Measurements from ENCODE around the gene SEC22B. TPM values are rescaled to one million over a fixed set of nuclear protein-coding genes. Genes with fewer than 3 reads are reported as not detected.
"Not testable (repeated sequence)": the region's sequence is repeated elsewhere in the genome, so short reads cannot be mapped to it uniquely, and the experiment has no call there.

The SEC22B gene
- total RNA-seq, 1 experiment from 2014 or later, result 11.5 TPM

GRCh38 chr1:120178799-120179756 lies 2.8 kb upstream of the SEC22B start (continued):
- TF ChIP-seq FOXK1 (CRISPR knock-in tag; IDR thresholded peaks at IDR 0.05), result no peak
- TF ChIP-seq TEAD1 (CRISPR knock-in tag; IDR thresholded peaks at IDR 0.05), result no peak

GRCh38 chr1:120178058-120178457 lies 1.7 kb upstream of the SEC22B start:
- CTCF ChIA-PET; ATAC-seq; H3K4me3 Mint-ChIP-seq; POLR2A ChIA-PET; DNase-seq (ENCODE audit: low spot score); H3K36me3 Mint-ChIP-seq; H3K27me3 Mint-ChIP-seq (ENCODE audit: low read depth); H3K9me3 Mint-ChIP-seq; H3K27ac Mint-ChIP-seq: not testable (repeated sequence)
- H3K4me1 Mint-ChIP-seq, result peaks cover 18% of the 10 kb centered on the region

GRCh38 chr1:120175688-120176087 lies 632 bp downstream of the SEC22B start:
- ATAC-seq; H3K9me3 Mint-ChIP-seq; H3K36me3 Mint-ChIP-seq; DNase-seq (ENCODE audit: low spot score); H3K27me3 Mint-ChIP-seq (ENCODE audit: low read depth); CTCF ChIA-PET: not testable (repeated sequence)
- peaks cover 18% of the 10 kb centered on the region for H3K4me1 Mint-ChIP-seq
- H3K4me3 Mint-ChIP-seq, result peak overlapping the region; percentile 96
- peak overlapping the region; percentile 98 for H3K27ac Mint-ChIP-seq
- POLR2A ChIA-PET, result interaction anchor here (0.6 kb wide), 1 partner anchor 236 kb away, joined by 4 read pairs; no protein-coding TSS in a partner anchor

- H3K4me1 Mint-ChIP-seq; H3K36me3 Mint-ChIP-seq; POLR2A ChIA-PET; H3K27ac Mint-ChIP-seq; H3K9me3 Mint-ChIP-seq; CTCF ChIA-PET; H3K4me3 Mint-ChIP-seq; DNase-seq (ENCODE audit: low spot score); ATAC-seq; H3K27me3 Mint-ChIP-seq (ENCODE audit: low read depth): not testable (repeated sequence)
These were observed 11.6 kb downstream of the SEC22B start for GRCh38 chr1:120164761-120165160.

GRCh38 chr1:120162015-120162414 lies 14.3 kb downstream of the SEC22B start:
- DNase-seq (ENCODE audit: low spot score); H3K9me3 Mint-ChIP-seq; POLR2A ChIA-PET; H3K27ac Mint-ChIP-seq; H3K4me1 Mint-ChIP-seq; H3K27me3 Mint-ChIP-seq (ENCODE audit: low read depth); ATAC-seq; H3K4me3 Mint-ChIP-seq; H3K36me3 Mint-ChIP-seq; CTCF ChIA-PET: not testable (repeated sequence)

- H3K27me3 Mint-ChIP-seq (ENCODE audit: low read depth); DNase-seq (ENCODE audit: low spot score); ATAC-seq; POLR2A ChIA-PET; H3K36me3 Mint-ChIP-seq; H3K4me1 Mint-ChIP-seq; H3K27ac Mint-ChIP-seq; CTCF ChIA-PET; H3K4me3 Mint-ChIP-seq; H3K9me3 Mint-ChIP-seq: not testable (repeated sequence)
These were observed 17.8 kb downstream of the SEC22B start for GRCh38 chr1:120158495-120158894.

- POLR2A ChIA-PET; H3K27ac Mint-ChIP-seq; DNase-seq (ENCODE audit: low spot score); H3K9me3 Mint-ChIP-seq; ATAC-seq; H3K4me1 Mint-ChIP-seq; H3K27me3 Mint-ChIP-seq (ENCODE audit: low read depth); CTCF ChIA-PET; H3K36me3 Mint-ChIP-seq; H3K4me3 Mint-ChIP-seq: not testable (repeated sequence)
These were observed 18.2 kb downstream of the SEC22B start for GRCh38 chr1:120158086-120158485.

GRCh38 chr1:120150138-120150822 lies 26.0 kb downstream of the SEC22B start:
- H3K4me1 Mint-ChIP-seq; DNase-seq (ENCODE audit: low spot score); ATAC-seq; CTCF ChIA-PET; H3K4me3 Mint-ChIP-seq; H3K27ac Mint-ChIP-seq; H3K27me3 Mint-ChIP-seq (ENCODE audit: low read depth); H3K36me3 Mint-ChIP-seq; H3K9me3 Mint-ChIP-seq; POLR2A ChIA-PET: not testable (repeated sequence)

- POLR2A ChIA-PET; CTCF ChIA-PET; ATAC-seq; H3K4me1 Mint-ChIP-seq; H3K36me3 Mint-ChIP-seq; DNase-seq (ENCODE audit: low spot score); H3K9me3 Mint-ChIP-seq; H3K27ac Mint-ChIP-seq; H3K4me3 Mint-ChIP-seq; H3K27me3 Mint-ChIP-seq (ENCODE audit: low read depth): not testable (repeated sequence)
These were observed 26.8 kb downstream of the SEC22B start for GRCh38 chr1:120149420-120150059.

- H3K4me1 Mint-ChIP-seq; H3K4me3 Mint-ChIP-seq; H3K27ac Mint-ChIP-seq; DNase-seq (ENCODE audit: low spot score); ATAC-seq; CTCF ChIA-PET; POLR2A ChIA-PET; H3K36me3 Mint-ChIP-seq; H3K27me3 Mint-ChIP-seq (ENCODE audit: low read depth); H3K9me3 Mint-ChIP-seq: not testable (repeated sequence)
These were observed 30.5 kb downstream of the SEC22B start for GRCh38 chr1:120145806-120146205.

- not testable (repeated sequence) for H3K9me3 Mint-ChIP-seq, H3K27ac Mint-ChIP-seq
These were observed 31.7 kb downstream of the SEC22B start for GRCh38 chr1:120144626-120145025.

GRCh38 chr1:120144169-120144568 lies 32.2 kb downstream of the SEC22B start:
- CTCF ChIA-PET; H3K27ac Mint-ChIP-seq; H3K4me3 Mint-ChIP-seq; ATAC-seq; POLR2A ChIA-PET; DNase-seq (ENCODE audit: low spot score); H3K4me1 Mint-ChIP-seq; H3K36me3 Mint-ChIP-seq; H3K9me3 Mint-ChIP-seq: not testable (repeated sequence)
- peaks cover 17% of the 10 kb centered on the region for H3K27me3 Mint-ChIP-seq (ENCODE audit: low read depth)

More at GRCh38 chr1:120144626-120145025, 31.7 kb downstream of the SEC22B start:
- H3K4me1 Mint-ChIP-seq; H3K36me3 Mint-ChIP-seq; DNase-seq (ENCODE audit: low spot score); ATAC-seq; H3K4me3 Mint-ChIP-seq; CTCF ChIA-PET; POLR2A ChIA-PET: not testable (repeated sequence)
- H3K27me3 Mint-ChIP-seq (ENCODE audit: low read depth), result peaks cover 14% of the 10 kb centered on the region
